Mesothelial cell of epicardium (in vitro differentiated cells): ENCODE results near the gene CTNNA3. TPM values are rescaled to one million over a fixed set of nuclear protein-coding genes. Genes with fewer than 3 reads are reported as not detected.

Experiments
- DNase-seq, 2 experiments: peaks; one replicate each; pipeline ENCODE4 v3.0.0; 2021; ENCODE audit warnings: low spot score in 2 of 2; ENCODE audit not compliant: unreplicated experiment in 2 of 2
- H3K27ac Mint-ChIP-seq: 2 replicates; pipeline ENCODE4 v1.8.0; 2021; ENCODE audit warnings: mixed read lengths
- H3K27me3 Mint-ChIP-seq: 2 replicates; pipeline ENCODE4 v1.8.0; 2021; ENCODE audit warnings: low read depth, mixed read lengths
- H3K36me3 Mint-ChIP-seq: 2 replicates; pipeline ENCODE4 v1.8.0; 2021; ENCODE audit warnings: mixed read lengths
- H3K4me1 Mint-ChIP-seq: 2 replicates; pipeline ENCODE4 v1.8.0; 2021; ENCODE audit warnings: mixed read lengths
- H3K4me3 Mint-ChIP-seq: 2 replicates; pipeline ENCODE4 v1.8.0; 2021; ENCODE audit warnings: mild to moderate bottlenecking, moderate library complexity, mixed read lengths
- H3K9me3 Mint-ChIP-seq: 2 replicates; pipeline ENCODE4 v1.8.0; 2021; ENCODE audit warnings: mixed read lengths
- total RNA-seq: library from RNA; stranded (reverse); gene quantifications from 3 replicates; pipeline ENCODE4 v1.2.1, GENCODE V29; 2021
- TF ChIP-seq, protein P1 (sequence below): fragments of 200-600 bp; sonication (generic); IDR thresholded peaks from one replicate; pipeline ENCODE4 v1.5.0; 2021; ENCODE audit warnings: antibody characterized with exemption; ENCODE audit not compliant: unreplicated experiment

Gene CTNNA3
- total RNA-seq, 1 donor from 2014 or later = 14.2 TPM

DNA sequence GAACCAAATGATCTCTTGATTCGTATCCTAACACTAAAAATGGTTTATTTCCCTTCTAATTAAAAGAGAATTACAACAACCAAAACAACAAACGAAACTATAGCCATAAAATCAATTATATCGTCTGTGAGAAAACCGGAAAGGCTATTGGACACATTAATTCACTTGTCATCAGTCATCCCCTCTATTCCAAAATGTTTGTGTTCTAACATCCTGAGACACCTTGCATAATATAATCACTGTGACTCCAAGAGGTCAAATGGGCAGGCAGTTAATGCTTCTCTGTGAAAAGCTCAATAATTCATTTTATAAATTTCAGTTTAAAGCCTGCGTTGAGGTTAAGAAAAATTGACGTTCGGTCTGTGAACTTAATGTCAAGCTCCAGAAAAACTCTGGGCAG, 770.6 kb downstream of the CTNNA3 start:
- Mint-ChIP-seq H3K27me3 (peaks cover 55% of the 10 kb centered on the region), H3K4me1 (peaks cover 33% of the 10 kb centered on the region), H3K4me3 (peak overlapping the region; percentile 67), H3K9me3 (peaks cover 5% of the 10 kb centered on the region), H3K36me3 (no peaks in the 10 kb centered on the region), H3K27ac (no peak overlapping the region)
- DNase-seq = no peak
- TF ChIP-seq, protein P1, sequence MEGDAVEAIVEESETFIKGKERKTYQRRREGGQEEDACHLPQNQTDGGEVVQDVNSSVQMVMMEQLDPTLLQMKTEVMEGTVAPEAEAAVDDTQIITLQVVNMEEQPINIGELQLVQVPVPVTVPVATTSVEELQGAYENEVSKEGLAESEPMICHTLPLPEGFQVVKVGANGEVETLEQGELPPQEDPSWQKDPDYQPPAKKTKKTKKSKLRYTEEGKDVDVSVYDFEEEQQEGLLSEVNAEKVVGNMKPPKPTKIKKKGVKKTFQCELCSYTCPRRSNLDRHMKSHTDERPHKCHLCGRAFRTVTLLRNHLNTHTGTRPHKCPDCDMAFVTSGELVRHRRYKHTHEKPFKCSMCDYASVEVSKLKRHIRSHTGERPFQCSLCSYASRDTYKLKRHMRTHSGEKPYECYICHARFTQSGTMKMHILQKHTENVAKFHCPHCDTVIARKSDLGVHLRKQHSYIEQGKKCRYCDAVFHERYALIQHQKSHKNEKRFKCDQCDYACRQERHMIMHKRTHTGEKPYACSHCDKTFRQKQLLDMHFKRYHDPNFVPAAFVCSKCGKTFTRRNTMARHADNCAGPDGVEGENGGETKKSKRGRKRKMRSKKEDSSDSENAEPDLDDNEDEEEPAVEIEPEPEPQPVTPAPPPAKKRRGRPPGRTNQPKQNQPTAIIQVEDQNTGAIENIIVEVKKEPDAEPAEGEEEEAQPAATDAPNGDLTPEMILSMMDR = no peak

DNA sequence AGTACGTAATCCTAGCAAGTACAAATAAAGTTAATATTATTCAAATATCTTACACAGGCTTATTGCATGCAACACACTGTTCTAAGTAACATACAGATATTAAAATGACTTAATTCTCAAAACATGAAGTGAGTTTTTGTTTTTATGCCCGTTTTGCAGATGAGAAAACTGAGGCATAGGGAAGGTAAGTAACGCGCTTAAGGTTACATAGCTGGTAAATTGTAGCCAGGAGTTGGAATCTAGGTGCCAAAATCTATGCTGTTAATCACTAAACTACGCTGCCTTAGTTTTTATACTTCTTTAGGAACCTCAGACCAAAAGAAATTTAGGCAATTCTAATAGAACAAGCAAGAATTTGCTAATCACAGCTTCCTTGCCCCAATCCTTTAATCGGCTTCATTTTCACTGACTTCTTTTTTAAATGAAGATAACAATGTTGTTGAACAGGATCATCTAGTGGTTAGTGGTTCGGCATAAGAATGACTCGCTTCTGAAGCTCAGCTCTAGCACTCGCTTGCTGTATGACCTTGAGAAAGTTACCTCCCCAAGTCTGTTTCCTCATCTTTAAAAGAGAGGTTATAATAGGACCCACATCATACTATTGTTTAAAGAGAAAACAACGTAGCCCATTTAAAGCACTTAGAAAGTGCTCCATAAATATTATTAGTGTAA, 771.2 kb downstream of the CTNNA3 start:
- TF ChIP-seq, protein P1 = no peak
- Mint-ChIP-seq H3K9me3 (peaks cover 5% of the 10 kb centered on the region), H3K4me1 (peaks cover 33% of the 10 kb centered on the region), H3K4me3 (no peak overlapping the region), H3K36me3 (no peaks in the 10 kb centered on the region), H3K27me3 (peaks cover 52% of the 10 kb centered on the region), H3K27ac (no peak overlapping the region)
- DNase-seq = no peak

DNA sequence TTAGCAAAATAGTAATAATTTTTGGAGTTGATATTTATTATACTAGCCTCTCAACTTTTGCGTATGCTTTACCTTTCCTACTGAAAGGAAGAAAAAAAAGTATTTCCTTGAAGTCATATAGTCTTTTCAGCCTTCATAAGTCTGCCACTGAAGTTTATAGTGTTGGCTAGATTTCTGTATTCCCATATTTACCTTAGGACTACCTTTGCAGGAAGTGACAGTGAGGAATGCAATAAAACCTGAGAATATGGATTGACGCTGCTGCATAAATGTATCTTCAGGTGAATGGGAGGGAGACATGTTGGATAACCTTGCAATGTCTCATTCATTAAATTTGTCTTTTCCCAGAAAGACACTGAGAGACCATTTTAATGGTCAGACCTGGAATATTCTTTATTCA, 776.7 kb downstream of the CTNNA3 start:
- H3K36me3 Mint-ChIP-seq = no peaks in the 10 kb centered on the region
- peaks cover 6% of the 10 kb centered on the region for H3K27me3 Mint-ChIP-seq
- DNase-seq = no peak
- no peak overlapping the region for H3K4me3 Mint-ChIP-seq
- peaks cover 5% of the 10 kb centered on the region for H3K9me3 Mint-ChIP-seq
- H3K27ac Mint-ChIP-seq = no peak overlapping the region
- peaks cover 4% of the 10 kb centered on the region for H3K4me1 Mint-ChIP-seq
- TF ChIP-seq, protein P1 = no peak

DNA sequence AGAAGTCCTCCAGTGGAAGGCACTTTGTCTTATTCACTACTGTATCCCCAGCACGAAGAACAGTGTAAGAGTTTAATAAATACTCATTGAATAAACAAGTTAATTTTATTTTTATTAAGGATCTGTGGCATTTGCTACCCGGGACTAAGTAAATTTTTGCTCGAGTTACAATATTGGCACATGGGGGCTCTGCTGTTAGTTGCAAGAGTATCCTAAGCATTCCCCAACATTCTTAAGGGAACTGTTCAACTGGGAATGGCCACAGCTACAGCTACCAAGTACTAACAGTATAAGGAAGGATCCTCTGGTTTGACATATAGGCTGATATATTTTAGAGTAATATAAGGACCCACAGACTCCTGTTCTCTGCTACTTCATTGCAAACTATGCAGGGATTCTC, 778.9 kb downstream of the CTNNA3 start:
- Mint-ChIP-seq H3K36me3 (no peaks in the 10 kb centered on the region), H3K27me3 (peaks cover 2% of the 10 kb centered on the region), H3K9me3 (peaks cover 5% of the 10 kb centered on the region), H3K4me1 (no peaks in the 10 kb centered on the region), H3K4me3 (no peak overlapping the region), H3K27ac (no peak overlapping the region)
- TF ChIP-seq, protein P1 = no peak
- DNase-seq = no peak

DNA sequence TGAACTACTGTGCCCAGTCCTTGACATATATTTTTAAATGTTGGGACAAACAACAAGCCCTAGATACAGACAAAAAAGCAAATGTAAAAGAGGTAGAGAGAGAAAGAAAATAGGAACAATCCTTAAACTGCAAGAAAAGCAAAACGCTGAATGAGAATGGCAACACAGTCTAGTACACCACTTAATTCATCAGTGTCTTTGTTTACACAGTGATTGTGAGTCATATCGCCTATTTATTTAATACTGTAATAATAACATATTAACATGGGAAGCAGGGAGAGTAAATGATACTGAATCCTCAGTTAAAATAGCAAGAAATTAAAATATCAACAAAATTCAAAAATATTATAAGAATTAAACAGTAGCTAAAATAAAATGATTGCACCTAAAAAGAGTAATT, 780.0 kb downstream of the CTNNA3 start:
- Mint-ChIP-seq H3K4me3 (no peak overlapping the region), H3K4me1 (no peaks in the 10 kb centered on the region), H3K27me3 (peaks cover 2% of the 10 kb centered on the region), H3K36me3 (no peaks in the 10 kb centered on the region), H3K9me3 (peaks cover under 1% of the 10 kb centered on the region), H3K27ac (no peak overlapping the region)
- TF ChIP-seq, protein P1 = no peak
- no peak for DNase-seq
